Esophagus muscularis mucosa (tissue), 4 donors: ENCODE results near the gene GNAZ.

ENCODE experiments used
- EP300 ChIP-seq: sonication (generic); formaldehyde crosslinking; IDR thresholded peaks from one replicate; pipeline ENCODE4 v1.6.1; 2017; ENCODE audit warnings: antibody characterized with exemption
- POLR2A ChIP-seq: fragments of 450-650 bp; IDR thresholded peaks from one replicate; pipeline ENCODE4 v1.6.1; 2017; ENCODE audit warnings: antibody characterized with exemption, moderate library complexity, mild to moderate bottlenecking, low read depth
- POLR2AphosphoS5 ChIP-seq, 2 donors: sonication (generic); formaldehyde crosslinking; IDR thresholded peaks; one replicate each; pipeline ENCODE4 v1.6.1; 2017; ENCODE audit warnings: antibody characterized with exemption in 2 of 2
- TF ChIP-seq, protein P1 (sequence below), 3 experiments: fragments of 200-600 bp in 2 of 3; fragments of 450-650 bp in 1 of 3; sonication (generic) in 2 of 3; IDR thresholded peaks; one replicate each; pipeline ENCODE4 v1.5.1; 2017 to 2019; ENCODE audit warnings: antibody characterized with exemption in 3 of 3, mild to moderate bottlenecking in 2 of 3, moderate library complexity in 1 of 3

DNA sequence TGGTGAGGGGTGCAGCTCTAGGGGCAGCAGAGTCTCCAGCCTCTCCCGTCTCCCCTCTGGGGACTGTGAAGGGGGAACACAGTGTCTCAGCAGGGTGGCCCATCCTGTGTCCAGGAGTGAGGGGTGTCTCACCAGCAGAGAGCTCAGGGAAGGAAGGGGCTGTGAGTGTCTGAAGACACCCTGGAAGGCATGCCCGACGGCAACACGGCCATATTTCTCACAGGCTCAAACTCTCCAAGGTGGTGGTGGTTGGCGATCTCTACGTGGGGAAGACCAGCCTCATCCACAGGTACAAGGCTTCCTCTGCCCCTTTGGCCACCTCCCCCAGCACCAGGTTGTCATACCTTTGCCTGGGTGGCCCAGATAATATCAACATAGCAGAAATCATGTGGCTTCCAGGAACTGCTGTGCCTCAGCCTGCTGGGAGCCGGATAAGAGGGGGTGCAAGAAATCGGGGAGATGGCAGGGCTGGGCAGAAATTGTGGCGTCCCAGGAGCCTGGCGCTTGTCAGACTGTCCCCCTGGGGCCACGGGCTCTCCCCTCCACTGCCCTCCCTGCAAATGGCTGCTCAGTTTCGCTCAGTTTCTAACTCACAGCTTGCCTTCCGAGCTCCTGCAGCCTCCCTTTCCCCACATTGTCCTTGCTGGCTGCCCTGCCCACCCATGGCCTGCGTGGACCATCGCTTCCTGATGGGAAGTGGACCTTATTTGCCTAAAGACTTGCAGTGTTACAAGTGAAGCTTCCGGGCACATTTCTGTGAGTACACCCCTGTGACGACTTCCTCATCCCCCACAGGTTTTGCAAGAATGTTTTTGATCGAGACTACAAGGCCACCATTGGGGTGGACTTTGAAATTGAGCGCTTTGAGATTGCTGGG lies 82.2 kb downstream of the GNAZ start:
- TF ChIP-seq POLR2AphosphoS5 (IDR thresholded peaks at IDR 0.05) (no peak), POLR2A (no peak), EP300 (no peak)
- TF ChIP-seq, protein P1, sequence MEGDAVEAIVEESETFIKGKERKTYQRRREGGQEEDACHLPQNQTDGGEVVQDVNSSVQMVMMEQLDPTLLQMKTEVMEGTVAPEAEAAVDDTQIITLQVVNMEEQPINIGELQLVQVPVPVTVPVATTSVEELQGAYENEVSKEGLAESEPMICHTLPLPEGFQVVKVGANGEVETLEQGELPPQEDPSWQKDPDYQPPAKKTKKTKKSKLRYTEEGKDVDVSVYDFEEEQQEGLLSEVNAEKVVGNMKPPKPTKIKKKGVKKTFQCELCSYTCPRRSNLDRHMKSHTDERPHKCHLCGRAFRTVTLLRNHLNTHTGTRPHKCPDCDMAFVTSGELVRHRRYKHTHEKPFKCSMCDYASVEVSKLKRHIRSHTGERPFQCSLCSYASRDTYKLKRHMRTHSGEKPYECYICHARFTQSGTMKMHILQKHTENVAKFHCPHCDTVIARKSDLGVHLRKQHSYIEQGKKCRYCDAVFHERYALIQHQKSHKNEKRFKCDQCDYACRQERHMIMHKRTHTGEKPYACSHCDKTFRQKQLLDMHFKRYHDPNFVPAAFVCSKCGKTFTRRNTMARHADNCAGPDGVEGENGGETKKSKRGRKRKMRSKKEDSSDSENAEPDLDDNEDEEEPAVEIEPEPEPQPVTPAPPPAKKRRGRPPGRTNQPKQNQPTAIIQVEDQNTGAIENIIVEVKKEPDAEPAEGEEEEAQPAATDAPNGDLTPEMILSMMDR (IDR thresholded peaks at IDR 0.05), result no peak
